Glutamatergic neuron (in vitro differentiated cells): ENCODE data around the gene ARHGAP42. TPM values are rescaled to one million over a fixed set of nuclear protein-coding genes. Genes with fewer than 3 reads are reported as not detected.

Experiments used
- DNase-seq: peaks from one replicate; pipeline ENCODE4 v3.0.0; 2022
- H3K27ac Mint-ChIP-seq: one replicate; pipeline ENCODE4 v1.8.0; 2020; ENCODE audit warnings: mild to moderate bottlenecking, mixed read lengths, inconsistent platforms; ENCODE audit not compliant: unreplicated experiment
- H3K27me3 Mint-ChIP-seq: one replicate; pipeline ENCODE4 v1.8.0; 2020; ENCODE audit warnings: mild to moderate bottlenecking, moderate library complexity, mixed read lengths, inconsistent platforms; ENCODE audit not compliant: unreplicated experiment
- H3K36me3 Mint-ChIP-seq: one replicate; pipeline ENCODE4 v1.8.0; 2020; ENCODE audit warnings: mild to moderate bottlenecking, mixed read lengths, inconsistent platforms; ENCODE audit not compliant: unreplicated experiment
- H3K4me1 Mint-ChIP-seq: one replicate; pipeline ENCODE4 v1.8.0; 2020; ENCODE audit warnings: mild to moderate bottlenecking, low read depth, mixed read lengths, inconsistent platforms; ENCODE audit not compliant: unreplicated experiment
- H3K4me3 Mint-ChIP-seq: one replicate; pipeline ENCODE4 v1.8.0; 2020; ENCODE audit warnings: mild to moderate bottlenecking, mixed read lengths, inconsistent platforms; ENCODE audit not compliant: unreplicated experiment
- H3K9me3 Mint-ChIP-seq: one replicate; pipeline ENCODE4 v1.8.0; 2020; ENCODE audit warnings: mild to moderate bottlenecking, moderate library complexity, mixed read lengths, inconsistent platforms; ENCODE audit not compliant: unreplicated experiment
- total RNA-seq: library from RNA; stranded (reverse); fragmentation: NEBNext Ultra II Directional; extraction: Animal tissue kit (Norgen Biotek cat#: 25700); gene quantifications from one replicate; pipeline ENCODE4 v1.2.1, GENCODE V29; 2021; ENCODE audit not compliant: unreplicated experiment
- TF ChIP-seq, protein P1 (sequence below): fragments of 200-600 bp; sonication (generic); IDR thresholded peaks from one replicate; pipeline ENCODE4 v1.5.0; 2021; ENCODE audit not compliant: partially characterized antibody, unreplicated experiment

ARHGAP42 gene
- total RNA-seq, 1 donor from 2014 or later, result 21.4 TPM

GRCh38 chr11:100918551-100919500 is 231.7 kb downstream of the ARHGAP42 start:
- TF ChIP-seq, protein P1, sequence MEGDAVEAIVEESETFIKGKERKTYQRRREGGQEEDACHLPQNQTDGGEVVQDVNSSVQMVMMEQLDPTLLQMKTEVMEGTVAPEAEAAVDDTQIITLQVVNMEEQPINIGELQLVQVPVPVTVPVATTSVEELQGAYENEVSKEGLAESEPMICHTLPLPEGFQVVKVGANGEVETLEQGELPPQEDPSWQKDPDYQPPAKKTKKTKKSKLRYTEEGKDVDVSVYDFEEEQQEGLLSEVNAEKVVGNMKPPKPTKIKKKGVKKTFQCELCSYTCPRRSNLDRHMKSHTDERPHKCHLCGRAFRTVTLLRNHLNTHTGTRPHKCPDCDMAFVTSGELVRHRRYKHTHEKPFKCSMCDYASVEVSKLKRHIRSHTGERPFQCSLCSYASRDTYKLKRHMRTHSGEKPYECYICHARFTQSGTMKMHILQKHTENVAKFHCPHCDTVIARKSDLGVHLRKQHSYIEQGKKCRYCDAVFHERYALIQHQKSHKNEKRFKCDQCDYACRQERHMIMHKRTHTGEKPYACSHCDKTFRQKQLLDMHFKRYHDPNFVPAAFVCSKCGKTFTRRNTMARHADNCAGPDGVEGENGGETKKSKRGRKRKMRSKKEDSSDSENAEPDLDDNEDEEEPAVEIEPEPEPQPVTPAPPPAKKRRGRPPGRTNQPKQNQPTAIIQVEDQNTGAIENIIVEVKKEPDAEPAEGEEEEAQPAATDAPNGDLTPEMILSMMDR, result no peak
- no peak overlapping the region for H3K27ac Mint-ChIP-seq

GRCh38 chr11:100920593-100920992 is 233.5 kb downstream of the ARHGAP42 start:
- DNase-seq, result no peak
- TF ChIP-seq, protein P1, result no peak
- no peak overlapping the region for H3K27ac Mint-ChIP-seq
- no peaks in the 10 kb centered on the region for H3K27me3 Mint-ChIP-seq
- H3K4me3 Mint-ChIP-seq, result no peak overlapping the region
- H3K36me3 Mint-ChIP-seq, result no peaks in the 10 kb centered on the region
- H3K4me1 Mint-ChIP-seq, result no peaks in the 10 kb centered on the region
- H3K9me3 Mint-ChIP-seq, result no peaks in the 10 kb centered on the region

More at GRCh38 chr11:100918551-100919500, 231.7 kb downstream of the ARHGAP42 start:
- H3K4me3 Mint-ChIP-seq, result no peak overlapping the region
- peaks cover 2% of the 10 kb centered on the region for H3K4me1 Mint-ChIP-seq
- H3K27me3 Mint-ChIP-seq, result no peaks in the 10 kb centered on the region
- H3K9me3 Mint-ChIP-seq, result no peaks in the 10 kb centered on the region
- no peak for DNase-seq
- no peaks in the 10 kb centered on the region for H3K36me3 Mint-ChIP-seq

GRCh38 chr11:100922121-100922520 is 235.0 kb downstream of the ARHGAP42 start:
- H3K4me3 Mint-ChIP-seq, result no peak overlapping the region
- no peaks in the 10 kb centered on the region for H3K9me3 Mint-ChIP-seq
- H3K27ac Mint-ChIP-seq, result no peak overlapping the region
- H3K36me3 Mint-ChIP-seq, result no peaks in the 10 kb centered on the region
- H3K4me1 Mint-ChIP-seq, result no peaks in the 10 kb centered on the region
- no peak for DNase-seq
- H3K27me3 Mint-ChIP-seq, result no peaks in the 10 kb centered on the region
- TF ChIP-seq, protein P1, result no peak

GRCh38 chr11:100923555-100923954 is 236.5 kb downstream of the ARHGAP42 start:
- H3K4me3 Mint-ChIP-seq, result no peak overlapping the region
- no peaks in the 10 kb centered on the region for H3K9me3 Mint-ChIP-seq
- TF ChIP-seq, protein P1, result no peak
- no peak overlapping the region for H3K27ac Mint-ChIP-seq
- H3K4me1 Mint-ChIP-seq, result no peaks in the 10 kb centered on the region
- H3K27me3 Mint-ChIP-seq, result no peaks in the 10 kb centered on the region
- H3K36me3 Mint-ChIP-seq, result no peaks in the 10 kb centered on the region
- no peak for DNase-seq

DNA sequence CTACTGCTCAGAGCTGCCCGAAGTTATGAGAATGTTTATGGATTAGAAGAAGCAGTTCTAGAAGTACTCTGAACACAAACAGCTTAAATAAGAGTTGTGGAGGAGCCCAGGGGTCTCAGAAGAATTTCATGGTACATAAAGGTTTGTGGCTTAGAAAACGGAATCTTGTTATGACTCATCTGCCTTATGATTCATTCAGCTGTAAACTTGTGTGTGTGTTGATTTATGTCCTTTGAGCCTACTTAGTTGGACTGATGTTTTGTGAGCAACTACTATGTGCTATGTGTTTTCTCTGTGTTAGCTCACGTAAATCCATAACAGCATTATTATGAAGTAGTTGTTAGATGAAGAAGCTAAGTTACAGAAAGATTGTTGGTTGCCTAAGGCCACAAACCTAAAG is 238.8 kb downstream of the ARHGAP42 start:
- DNase-seq, result no peak
- Mint-ChIP-seq H3K9me3 (no peaks in the 10 kb centered on the region), H3K36me3 (no peaks in the 10 kb centered on the region), H3K4me1 (no peaks in the 10 kb centered on the region), H3K27me3 (no peaks in the 10 kb centered on the region), H3K4me3 (no peak overlapping the region), H3K27ac (no peak overlapping the region)
- TF ChIP-seq, protein P1, result no peak
